Keratinocyte (primary cell): ENCODE results near the gene SLC19A3. TPM values are rescaled to one million over a fixed set of nuclear protein-coding genes. Genes with fewer than 3 reads are reported as not detected.

Source experiments
- DNase-seq: peaks from one replicate; pipeline ENCODE4 v3.0.0-alpha.2; 2011; ENCODE audit warnings: low read depth, missing footprints, low spot score
- FAIRE-seq: peaks from 2 replicates; lab custom pipeline; 2011; peaks lifted over from hg19 to GRCh38; lab: Jason Lieb, UNC
- H2AFZ ChIP-seq: 2 replicates; pipeline ENCODE4 v1.6.0; 2012; ENCODE audit warnings: low read length, control low read depth, inconsistent platforms; ENCODE audit not compliant: control insufficient read depth
- H3K27ac ChIP-seq: 2 replicates; pipeline ENCODE4 v1.5.1; 2011; ENCODE audit warnings: low read length; ENCODE audit not compliant: control insufficient read depth, insufficient read depth
- H3K27me3 ChIP-seq: 3 replicates; pipeline ENCODE4 v1.6.0; 2011; ENCODE audit warnings: low read length; ENCODE audit not compliant: control insufficient read depth, insufficient read depth; ENCODE audit errors: extremely low read depth
- H3K36me3 ChIP-seq, 2 experiments: 2 replicates in 1 of 2; 3 replicates in 1 of 2; pipeline ENCODE4 v1.5.1; 2011; ENCODE audit warnings: low read length in 2 of 2, mild to moderate bottlenecking in 1 of 2; ENCODE audit not compliant: control insufficient read depth in 2 of 2, insufficient read depth in 2 of 2; ENCODE audit errors: extremely low read depth in 1 of 2
- H3K4me1 ChIP-seq: 3 replicates; pipeline ENCODE4 v1.5.1; 2011; ENCODE audit warnings: low read length; ENCODE audit not compliant: control insufficient read depth, insufficient read depth; ENCODE audit errors: extremely low read depth
- H3K4me2 ChIP-seq: 3 replicates; pipeline ENCODE4 v1.6.0; 2011; ENCODE audit warnings: low read depth, low read length; ENCODE audit not compliant: control insufficient read depth, insufficient read depth; ENCODE audit errors: extremely low read depth
- H3K4me3 ChIP-seq, 3 experiments: fragments of 200-600 bp in 1 of 3; sonication (generic) in 1 of 3; 2 replicates in 2 of 3; 3 replicates in 1 of 3; pipeline ENCODE4 v1.5.1; 2011 to 2016; ENCODE audit warnings: low read length in 3 of 3, mild to moderate bottlenecking in 3 of 3, control low read depth in 2 of 3, inconsistent platforms in 1 of 3, low read depth in 1 of 3, mixed read lengths in 1 of 3, mixed run types in 1 of 3, moderate library complexity in 1 of 3; ENCODE audit not compliant: control insufficient read depth in 2 of 3, insufficient read depth in 2 of 3; ENCODE audit errors: extremely low read depth in 1 of 3
- H3K79me2 ChIP-seq: 2 replicates; pipeline ENCODE4 v1.6.0; 2012; ENCODE audit warnings: low read length; ENCODE audit not compliant: control insufficient read depth, insufficient read depth
- H3K9ac ChIP-seq: 3 replicates; pipeline ENCODE4 v1.6.0; 2011; ENCODE audit warnings: low read length; ENCODE audit not compliant: control insufficient read depth, insufficient read depth; ENCODE audit errors: extremely low read depth
- H3K9me1 ChIP-seq: 3 replicates; pipeline ENCODE4 v1.6.0; 2011; ENCODE audit warnings: low read length; ENCODE audit not compliant: control insufficient read depth, insufficient read depth; ENCODE audit errors: extremely low read depth
- H3K9me3 ChIP-seq: 2 replicates; pipeline ENCODE4 v1.5.1; 2012; ENCODE audit warnings: low read depth, low read length; ENCODE audit not compliant: control insufficient read depth
- H4K20me1 ChIP-seq: 3 replicates; pipeline ENCODE4 v1.6.0; 2011; ENCODE audit warnings: low read length; ENCODE audit not compliant: control insufficient read depth, insufficient read depth; ENCODE audit errors: extremely low read depth
- CTCF ChIP-seq, 3 experiments: IDR thresholded peaks in 1 of 3; conservative IDR thresholded peaks in 1 of 3; optimal IDR thresholded peaks in 1 of 3; 2 replicates in 2 of 3; 3 replicates in 1 of 3; pipeline versions ENCODE3 to v1.5.1; 2011; ENCODE audit warnings: low read length in 3 of 3, mild to moderate bottlenecking in 3 of 3, moderate library complexity in 2 of 3, control low read depth in 1 of 3, inconsistent platforms in 1 of 3; ENCODE audit not compliant: insufficient read depth in 2 of 3; ENCODE audit errors: extremely low read depth in 1 of 3
- EZH2 ChIP-seq: IDR thresholded peaks from one replicate; pipeline ENCODE4 v1.6.1; 2012; ENCODE audit warnings: inconsistent platforms, mild to moderate bottlenecking, low read length, moderate library complexity
- dilution Hi-C: fragments of 300-500 bp; cut with MboI; formaldehyde crosslinking; loops from one replicate; pipeline ENCODE4 v1.7.0; 2020; ENCODE audit warnings: low sequenced_read_pairs; ENCODE audit not compliant: extremely low pct_ligation_motif_present
- polyA plus RNA-seq, 5 experiments: library from polyadenylated mRNA; depleted of rRNA in 3 of 5; stranded (reverse) in 3 of 5; stranded (forward) in 1 of 5; unstranded in 1 of 5; fragments of >200 nt; gene quantifications; 1 replicate in 1 of 5; 2 replicates in 3 of 5; 3 replicates in 1 of 5; pipeline versions ENCODE4 v1.2.1 to v1.2.3, GENCODE V29; 2011 to 2012; ENCODE audit warnings: missing spikeins in 2 of 5, low read depth in 1 of 5, low replicate concordance in 1 of 5

Gene SLC19A3
- polyA plus RNA-seq, 1 donor (not counting 4 experiments of a cell fraction or from before 2014, with no cell fraction given), result 0.58 TPM

- Histone ChIP-seq H3K36me3 (no peaks in the 10 kb centered on the region), H2AFZ (no peak overlapping the region), H3K27me3 (no peaks in the 10 kb centered on the region), H3K9me1 (no peaks in the 10 kb centered on the region), H3K4me1 (no peaks in the 10 kb centered on the region), H3K79me2 (no peaks in the 10 kb centered on the region), H3K9me3 (no peaks in the 10 kb centered on the region), H3K4me2 (no peak overlapping the region), H3K4me3 (no peak overlapping the region), H4K20me1 (no peaks in the 10 kb centered on the region), H3K9ac (no peak overlapping the region), H3K27ac (no peak overlapping the region)
- TF ChIP-seq EZH2 (no peak), CTCF (optimal IDR thresholded peaks at IDR 0.05 in 1 of 3, IDR thresholded peaks at IDR 0.05 in 1 of 3, conservative IDR thresholded peaks at IDR 0.05 in 1 of 3; ENCODE audit: extremely low read depth in 1 of 3, insufficient read depth in 2 of 3, low read length in 3 of 3) (no peak)
- no peak for DNase-seq
- no peak for FAIRE-seq
- dilution Hi-C loops, result no loop called here
These were observed 21.5 kb upstream of the SLC19A3 start for GRCh38 chr2:227739351-227739750.

DNA sequence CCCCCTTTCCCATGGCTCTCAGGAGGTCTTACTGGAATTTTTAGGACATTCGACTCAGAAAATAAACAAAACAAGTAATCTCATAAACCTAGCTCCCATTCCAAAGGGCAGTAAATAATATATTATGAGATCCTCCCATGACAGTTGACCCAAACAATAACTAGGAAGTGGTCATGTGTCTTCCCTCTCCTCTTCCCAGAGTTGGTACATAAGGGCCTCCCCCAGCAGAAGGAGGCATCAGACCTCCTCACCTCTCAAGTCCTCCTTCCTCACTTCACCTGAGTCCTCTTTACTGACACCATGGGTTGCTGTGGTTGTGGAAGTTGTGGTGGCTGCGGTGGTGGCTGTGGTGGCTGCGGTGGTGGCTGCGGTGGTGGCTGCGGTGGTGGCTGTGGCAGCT, 10.2 kb upstream of the SLC19A3 start, which contains the start of gene SCYGR7:
SCYGR7 (plus strand) TSS at position 301 of the 400 bp plus-strand sequence; CDS start at position 301, 0 bp downstream.
- DNase-seq (no peak), FAIRE-seq (no peak)
- dilution Hi-C loops, result no loop called here
- Histone ChIP-seq H3K36me3 (no peaks in the 10 kb centered on the region), H2AFZ (no peak within 1 kb of the TSS), H3K4me2 (no peak within 1 kb of the TSS), H3K9ac (no peak within 1 kb of the TSS), H3K79me2 (no peaks in the 10 kb centered on the region), H3K27ac (no peak within 1 kb of the TSS), H3K4me3 (no peak within 1 kb of the TSS), H3K9me1 (no peaks in the 10 kb centered on the region), H3K27me3 (no peaks in the 10 kb centered on the region), H4K20me1 (no peaks in the 10 kb centered on the region), H3K9me3 (no peaks in the 10 kb centered on the region), H3K4me1 (no peaks in the 10 kb centered on the region)
- TF ChIP-seq CTCF (optimal IDR thresholded peaks at IDR 0.05 in 1 of 3, IDR thresholded peaks at IDR 0.05 in 1 of 3, conservative IDR thresholded peaks at IDR 0.05 in 1 of 3; ENCODE audit: extremely low read depth in 1 of 3, insufficient read depth in 2 of 3, low read length in 3 of 3), result no peak
- TF ChIP-seq EZH2, result no peak
